Vagina (tissue), 2 donors: ENCODE data around the gene GALNT17. TPM values are rescaled to one million over a fixed set of nuclear protein-coding genes. Genes with fewer than 3 reads are reported as not detected.
"Not testable (repeated sequence)": the region's sequence is repeated elsewhere in the genome, so short reads cannot be mapped to it uniquely, and the experiment has no call there.

Experiments used
- DNase-seq, 2 donors: peaks; one replicate each; pipeline ENCODE4 v3.0.0-alpha.2; 2017; ENCODE audit errors: extremely low spot score in 2 of 2
- H3K27ac ChIP-seq: fragments of 200-600 bp; sonication (generic); one replicate; pipeline ENCODE4 v1.5.1; 2019
- H3K27me3 ChIP-seq: fragments of 200-600 bp; sonication (generic); one replicate; pipeline ENCODE4 v1.5.1; 2019
- H3K36me3 ChIP-seq, 2 donors: fragments of 200-600 bp; sonication (generic); one replicate each; pipeline ENCODE4 v1.5.1; 2017 to 2019
- H3K4me1 ChIP-seq: fragments of 200-600 bp; sonication (generic); one replicate; pipeline ENCODE4 v1.5.1; 2019
- H3K4me3 ChIP-seq, 2 donors: fragments of 200-600 bp; sonication (generic); 1 replicate in 1 of 2; 2 replicates in 1 of 2; pipeline ENCODE4 v1.5.1; 2016 to 2019
- H3K9me3 ChIP-seq: fragments of 200-600 bp; sonication (generic); one replicate; pipeline ENCODE4 v1.5.1; 2019
- CTCF ChIP-seq, 3 experiments: fragments of 450-650 bp in 2 of 3; fragments of 200-600 bp in 1 of 3; sonication (generic) in 1 of 3; IDR thresholded peaks; one replicate each; pipeline ENCODE4 v1.5.1; 2017 to 2019; ENCODE audit warnings: antibody characterized with exemption in 3 of 3, mild to moderate bottlenecking in 2 of 3, moderate library complexity in 2 of 3
- POLR2A ChIP-seq, 2 donors: fragments of 450-650 bp; IDR thresholded peaks; one replicate each; pipeline ENCODE4 v1.6.1; 2017; ENCODE audit warnings: antibody characterized with exemption in 2 of 2, mild to moderate bottlenecking in 2 of 2, moderate library complexity in 2 of 2
- POLR2AphosphoS5 ChIP-seq, 2 donors: sonication (generic); formaldehyde crosslinking; IDR thresholded peaks; one replicate each; pipeline ENCODE4 v1.9.0; 2017; ENCODE audit warnings: antibody characterized with exemption in 2 of 2, mild to moderate bottlenecking in 2 of 2, low read depth in 1 of 2; ENCODE audit not compliant: insufficient read depth in 1 of 2
- intact Hi-C: fragments of 100-400 bp; cut with DNase I; formaldehyde crosslinking; loops from one replicate; pipeline ENCODE4 v1.15.1; 2023
- total RNA-seq: library from RNA; depleted of rRNA; stranded (reverse); fragments of >200 nt; gene quantifications from one replicate; pipeline ENCODE4 v1.2.3, GENCODE V29; 2016

The GALNT17 gene
- total RNA-seq, 1 donor from 2014 or later, result 3.9 TPM

- H3K27ac ChIP-seq, result no peak overlapping the region
These were observed 119.8 kb downstream of the GALNT17 start for GRCh38 chr7:71251706-71252105.

GRCh38 chr7:71254751-71255150 lies 122.8 kb downstream of the GALNT17 start:
- intact Hi-C loops, result no loop called here

More at GRCh38 chr7:71251706-71252105, 119.8 kb downstream of the GALNT17 start:
- H3K9me3 ChIP-seq, result no peaks in the 10 kb centered on the region
- H3K4me1 ChIP-seq, result no peaks in the 10 kb centered on the region
- intact Hi-C loops, result no loop called here
- no peaks in the 10 kb centered on the region for H3K27me3 ChIP-seq
- H3K4me3 ChIP-seq, result no peak overlapping the region
- TF ChIP-seq CTCF (IDR thresholded peaks at IDR 0.05), result no peak
- TF ChIP-seq POLR2A (IDR thresholded peaks at IDR 0.05), result no peak
- TF ChIP-seq POLR2AphosphoS5 (IDR thresholded peaks at IDR 0.05; ENCODE audit: insufficient read depth in 1 of 2, low read depth in 1 of 2), result no peak
- no peak for DNase-seq
- no peaks in the 10 kb centered on the region for H3K36me3 ChIP-seq

GRCh38 chr7:71255537-71256178 lies 123.7 kb downstream of the GALNT17 start:
- Histone ChIP-seq H3K36me3 (no peaks in the 10 kb centered on the region), H3K27me3 (no peaks in the 10 kb centered on the region), H3K27ac (no peak overlapping the region), H3K4me1 (no peaks in the 10 kb centered on the region), H3K9me3 (no peaks in the 10 kb centered on the region), H3K4me3 (no peak overlapping the region)
- intact Hi-C loops, result no loop called here
- TF ChIP-seq CTCF (IDR thresholded peaks at IDR 0.05), result no peak
- TF ChIP-seq POLR2A (IDR thresholded peaks at IDR 0.05), result no peak
- no peak for TF ChIP-seq POLR2AphosphoS5 (IDR thresholded peaks at IDR 0.05; ENCODE audit: insufficient read depth in 1 of 2, low read depth in 1 of 2)
- DNase-seq, result no peak

More at GRCh38 chr7:71254751-71255150, 122.8 kb downstream of the GALNT17 start:
- Histone ChIP-seq H3K27me3 (no peaks in the 10 kb centered on the region), H3K36me3 (no peaks in the 10 kb centered on the region), H3K9me3 (no peaks in the 10 kb centered on the region), H3K27ac (no peak overlapping the region), H3K4me1 (no peaks in the 10 kb centered on the region), H3K4me3 (no peak overlapping the region)
- TF ChIP-seq POLR2AphosphoS5 (IDR thresholded peaks at IDR 0.05; ENCODE audit: insufficient read depth in 1 of 2, low read depth in 1 of 2) (no peak), CTCF (IDR thresholded peaks at IDR 0.05) (no peak), POLR2A (IDR thresholded peaks at IDR 0.05) (no peak)
- no peak for DNase-seq

- H3K9me3 ChIP-seq, result no peaks in the 10 kb centered on the region
- no peaks in the 10 kb centered on the region for H3K27me3 ChIP-seq
- intact Hi-C loops, result no loop called here
- H3K36me3 ChIP-seq, result no peaks in the 10 kb centered on the region
- no peaks in the 10 kb centered on the region for H3K4me1 ChIP-seq
- H3K4me3 ChIP-seq, result no peak overlapping the region
- DNase-seq, result no peak
- H3K27ac ChIP-seq, result no peak overlapping the region
- TF ChIP-seq CTCF (IDR thresholded peaks at IDR 0.05), result no peak
- TF ChIP-seq POLR2A (IDR thresholded peaks at IDR 0.05), result no peak
- no peak for TF ChIP-seq POLR2AphosphoS5 (IDR thresholded peaks at IDR 0.05; ENCODE audit: insufficient read depth in 1 of 2, low read depth in 1 of 2)
These were observed 129.1 kb downstream of the GALNT17 start for GRCh38 chr7:71261066-71261465.

GRCh38 chr7:71262834-71263233 lies 130.9 kb downstream of the GALNT17 start:
- H3K27me3 ChIP-seq, H3K9me3 ChIP-seq, H3K27ac ChIP-seq, H3K4me3 ChIP-seq, intact Hi-C loops, H3K4me1 ChIP-seq, DNase-seq, H3K36me3 ChIP-seq: not testable (repeated sequence)
